H1 (cell line): ENCODE results near the gene SMAGP. TPM values are rescaled to one million over a fixed set of nuclear protein-coding genes. Genes with fewer than 3 reads are reported as not detected.

Source experiments
- CTCF ChIA-PET: fragments of 300-600 bp; sonication (Branson Sonifier 250); formaldehyde crosslinking; loops from one replicate; lab custom pipeline; 2021; ENCODE audit not compliant: partially characterized antibody; lab: Charles Lee
- POLR2A ChIA-PET: fragments of 300-600 bp; sonication (Branson Sonifier 250); formaldehyde crosslinking; loops from one replicate; lab custom pipeline; 2021; ENCODE audit warnings: inconsistent platforms; ENCODE audit not compliant: partially characterized antibody; lab: Charles Lee
- DNase-seq, 2 experiments: peaks; one replicate each; pipeline versions ENCODE4 v3.0.0 to v3.0.0-alpha.2; 2010 to 2022; ENCODE audit warnings: low spot score in 2 of 2, low read depth in 1 of 2, mixed read lengths in 1 of 2
- FAIRE-seq: peaks from 2 replicates; lab custom pipeline; 2011; peaks lifted over from hg19 to GRCh38; lab: Jason Lieb, UNC
- H2AFZ ChIP-seq: 2 replicates; pipeline ENCODE4 v1.8.1; 2012; ENCODE audit warnings: low read length, inconsistent platforms
- H2AK5ac ChIP-seq: 2 replicates; pipeline ENCODE4 v1.6.1; 2013; ENCODE audit warnings: low read depth, low read length
- H2BK120ac ChIP-seq: replicated peaks from 2 replicates; pipeline ENCODE3; 2013; ENCODE audit warnings: low read depth, low read length, inconsistent platforms
- H2BK12ac ChIP-seq: 2 replicates; pipeline ENCODE4 v1.6.1; 2013; ENCODE audit warnings: low read depth, low read length
- H2BK15ac ChIP-seq: 2 replicates; pipeline ENCODE4 v1.6.1; 2013; ENCODE audit warnings: low read length
- H2BK20ac ChIP-seq: 2 replicates; pipeline ENCODE4 v1.6.1; 2013; ENCODE audit warnings: low read length
- H2BK5ac ChIP-seq: 2 replicates; pipeline ENCODE4 v1.6.1; 2013; ENCODE audit warnings: low read depth, low read length
- H3K14ac ChIP-seq: 2 replicates; pipeline ENCODE4 v1.6.1; 2013; ENCODE audit warnings: inconsistent platforms; ENCODE audit not compliant: insufficient read length
- H3K18ac ChIP-seq: 2 replicates; pipeline ENCODE4 v1.6.1; 2013; ENCODE audit warnings: low read length; ENCODE audit errors: extremely low read depth
- H3K23ac ChIP-seq: 2 replicates; pipeline ENCODE4 v1.6.1; 2013; ENCODE audit warnings: inconsistent platforms; ENCODE audit not compliant: insufficient read length
- H3K23me2 ChIP-seq: 2 replicates; pipeline ENCODE4 v1.6.1; 2013; ENCODE audit warnings: low read depth, low read length
- H3K27ac ChIP-seq: 2 replicates; pipeline ENCODE4 v1.6.1; 2011; ENCODE audit warnings: low read depth, low read length, inconsistent platforms
- H3K27me3 ChIP-seq, 4 experiments: replicated peaks in 1 of 4; 1 replicate in 1 of 4; 2 replicates in 3 of 4; pipeline versions ENCODE4 v1.6.1 to v1.8.1; 2011 to 2013; ENCODE audit warnings: low read length in 3 of 4, mild to moderate bottlenecking in 3 of 4, inconsistent platforms in 2 of 4, mixed read lengths in 2 of 4, moderate library complexity in 1 of 4; ENCODE audit not compliant: control insufficient read depth in 3 of 4, insufficient read depth in 3 of 4; ENCODE audit errors: extremely low read depth in 1 of 4
- H3K36me3 ChIP-seq, 4 experiments: 2 replicates each; pipeline versions ENCODE4 v1.6.1 to v1.8.1; 2011 to 2013; ENCODE audit warnings: mild to moderate bottlenecking in 4 of 4, low read length in 3 of 4, moderate library complexity in 2 of 4, control low read depth in 1 of 4, inconsistent platforms in 1 of 4; ENCODE audit not compliant: insufficient read depth in 4 of 4, control insufficient read depth in 2 of 4
- H3K4ac ChIP-seq: replicated peaks from 2 replicates; pipeline ENCODE3; 2013; ENCODE audit warnings: low read length, low read depth, mixed read lengths, inconsistent platforms; ENCODE audit not compliant: insufficient read length
- H3K4me1 ChIP-seq, 4 experiments: replicated peaks in 1 of 4; 1 replicate in 1 of 4; 2 replicates in 3 of 4; pipeline versions ENCODE4 v1.6.1 to v1.8.1; 2011 to 2013; ENCODE audit warnings: low read length in 3 of 4, inconsistent platforms in 2 of 4, mixed read lengths in 1 of 4; ENCODE audit not compliant: insufficient read depth in 4 of 4, control insufficient read depth in 3 of 4
- H3K4me2 ChIP-seq, 2 experiments: 2 replicates each; pipeline versions ENCODE4 v1.6.1 to v1.8.1; 2011 to 2013; ENCODE audit warnings: low read depth in 2 of 2, low read length in 2 of 2, control low read depth in 1 of 2, inconsistent platforms in 1 of 2, mild to moderate bottlenecking in 1 of 2; ENCODE audit not compliant: insufficient read depth in 1 of 2
- H3K4me3 ChIP-seq, 4 experiments: fragments of 200-600, 300-600 bp in 1 of 4; sonication (generic), shearing (Covaris generic), sonication (Bioruptor Twin) in 1 of 4; 2 replicates each; pipeline versions ENCODE4 v1.5.1 to v1.8.1; 2011 to 2016; ENCODE audit warnings: low read length in 4 of 4, low read depth in 3 of 4, control low read depth in 2 of 4, inconsistent platforms in 2 of 4, mild to moderate bottlenecking in 2 of 4, mixed read lengths in 1 of 4, moderate library complexity in 1 of 4; ENCODE audit not compliant: insufficient read depth in 2 of 4; ENCODE audit errors: extremely low read depth in 1 of 4
- H3K56ac ChIP-seq: replicated peaks from 2 replicates; pipeline ENCODE3; 2013; ENCODE audit warnings: low read depth, mild to moderate bottlenecking, mixed read lengths, low read length, inconsistent platforms; ENCODE audit not compliant: insufficient read length
- H3K79me1 ChIP-seq: 2 replicates; pipeline ENCODE4 v1.6.1; 2013; ENCODE audit warnings: low read depth, low read length, control low read depth
- H3K79me2 ChIP-seq, 2 experiments: 2 replicates each; pipeline versions ENCODE4 v1.6.1 to v1.8.1; 2012 to 2013; ENCODE audit warnings: low read length in 2 of 2, mild to moderate bottlenecking in 2 of 2, inconsistent platforms in 1 of 2; ENCODE audit not compliant: insufficient read depth in 2 of 2, control insufficient read depth in 1 of 2
- H3K9ac ChIP-seq, 4 experiments: replicated peaks in 1 of 4; 1 replicate in 1 of 4; 2 replicates in 3 of 4; pipeline versions ENCODE4 v1.6.1 to v1.8.1; 2011 to 2013; ENCODE audit warnings: low read depth in 3 of 4, low read length in 3 of 4, control low read depth in 2 of 4, mild to moderate bottlenecking in 2 of 4, moderate library complexity in 2 of 4, inconsistent platforms in 1 of 4; ENCODE audit errors: extremely low read depth in 1 of 4
- H3K9me3 ChIP-seq, 2 experiments: 2 replicates each; pipeline versions ENCODE4 v1.6.1 to v1.8.1; 2012 to 2013; ENCODE audit warnings: mild to moderate bottlenecking in 2 of 2, moderate library complexity in 2 of 2, control low read depth in 1 of 2, inconsistent platforms in 1 of 2, low read depth in 1 of 2, low read length in 1 of 2, mixed read lengths in 1 of 2; ENCODE audit not compliant: insufficient read depth in 2 of 2
- H4K20me1 ChIP-seq, 2 experiments: replicated peaks in 1 of 2; 2 replicates each; pipeline versions ENCODE3 to v1.8.1; 2011 to 2013; ENCODE audit warnings: inconsistent platforms in 2 of 2, low read length in 2 of 2, mild to moderate bottlenecking in 1 of 2; ENCODE audit not compliant: insufficient read depth in 2 of 2, control insufficient read depth in 1 of 2
- H4K5ac ChIP-seq: 2 replicates; pipeline ENCODE4 v1.6.1; 2013; ENCODE audit warnings: low read length, low read depth, mixed read lengths, inconsistent platforms; ENCODE audit not compliant: insufficient read length
- H4K8ac ChIP-seq: 2 replicates; pipeline ENCODE4 v1.8.0; 2013; ENCODE audit warnings: mild to moderate bottlenecking, moderate library complexity, low read length, inconsistent platforms; ENCODE audit not compliant: insufficient read depth; ENCODE audit errors: extremely low read depth
- H4K91ac ChIP-seq: replicated peaks from 2 replicates; pipeline ENCODE3; 2013; ENCODE audit warnings: low read length, mixed read lengths, inconsistent platforms; ENCODE audit not compliant: insufficient read length
- ATF2 ChIP-seq: IDR thresholded peaks from 2 replicates; pipeline ENCODE4 v1.6.1; 2012; ENCODE audit warnings: low read length, inconsistent platforms
- FOSL1 ChIP-seq: IDR thresholded peaks from 2 replicates; pipeline ENCODE4 v1.6.1; 2011; ENCODE audit warnings: mild to moderate bottlenecking, low read depth, low read length, moderate library complexity; ENCODE audit not compliant: insufficient read depth
- WGBS, 2 experiments: shearing (Covaris generic) in 1 of 2; methylation state at CpG; one replicate each; pipeline versions ENCODE4 v1.1.6 to v1.1.7; 2013 to 2015; ENCODE audit warnings: low lambda C conversion rate in 2 of 2, mixed read lengths in 2 of 2, inconsistent platforms in 1 of 2, low coverage in 1 of 2, missing lambda C conversion rate in 1 of 2; ENCODE audit not compliant: insufficient replicate concordance in 2 of 2, insufficient coverage in 1 of 2, insufficient read length in 1 of 2; ENCODE audit errors: extremely low coverage in 1 of 2, missing lambda C conversion rate in 1 of 2; 5-methylcytosine and 5-hydroxymethylcytosine counted together
- polyA plus RNA-seq, 7 experiments: library from polyadenylated mRNA; depleted of rRNA in 3 of 7; stranded (reverse) in 5 of 7; unstranded in 2 of 7; fragments of >200 nt in 5 of 7; fragments of 200-250 nt in 2 of 7; gene quantifications; 1 replicate in 5 of 7; 2 replicates in 1 of 7; 4 replicates in 1 of 7; pipeline versions ENCODE4 v1.2.1 to v1.2.3, GENCODE V29; 2011 to 2013; ENCODE audit warnings: missing spikeins in 2 of 7, mixed read lengths in 2 of 7
- total RNA-seq: library from RNA; stranded (reverse); fragmentation: NEBNext Ultra II Directional; extraction: Animal tissue kit (Norgen Biotek cat#: 25700); gene quantifications from 2 replicates; pipeline ENCODE4 v1.2.1, GENCODE V29; 2021

The SMAGP gene
- total and polyA plus RNA-seq, 2 of the 8 experiments (the other 6 are each of a cell fraction or from before 2014, with no cell fraction given): 9.4 to 12.7 TPM

GRCh38 chr12:51210690-51211395 is 59.4 kb downstream of the SMAGP start:
- no peak overlapping the region for H3K4ac ChIP-seq
- no peaks in the 10 kb centered on the region for H3K4me1 ChIP-seq
- no peak overlapping the region for H4K5ac ChIP-seq
- H4K20me1 ChIP-seq: no peaks in the 10 kb centered on the region
- H3K79me1 ChIP-seq: no peaks in the 10 kb centered on the region; the same call in 1 of the 2 replicates
- ChIA-PET CTCF (interaction anchor here (0.6 to 1.9 kb wide), 7 partner anchors 12 to 1823 kb away, joined by 3 to 6 read pairs (median 3); no protein-coding TSS in a partner anchor), POLR2A (interaction anchor here (0.6 to 2.1 kb wide), 5 partner anchors 10 to 38 kb away, joined by 3 to 12 read pairs (median 4); partner anchors contain the start of gene DAZAP2)
- H3K23ac ChIP-seq: no peak overlapping the region
- H2BK120ac ChIP-seq: no peak overlapping the region
- no peaks in the 10 kb centered on the region for H3K36me3 ChIP-seq
- peak overlapping the region; percentile 0; the same call in 1 of the 2 replicates for H2AK5ac ChIP-seq
- H3K4me3 ChIP-seq: no peak overlapping the region
- H2BK5ac ChIP-seq: no peak overlapping the region
- H3K56ac ChIP-seq: no peak overlapping the region
- H3K27me3 ChIP-seq: no peaks in the 10 kb centered on the region
- WGBS, 2 experiments: 62% methylated on average over 2 of the region's 2 CpGs; no CpG with 5 or more reads in 1 of the 2 experiments
- H3K18ac ChIP-seq: no peak overlapping the region
- H3K9me3 ChIP-seq: no peaks in the 10 kb centered on the region
- H3K9ac ChIP-seq: no peak overlapping the region
- no peak overlapping the region for H3K4me2 ChIP-seq
- no peak overlapping the region for H2BK15ac ChIP-seq
- no peaks in the 10 kb centered on the region for H3K79me2 ChIP-seq
- no peak overlapping the region for H2BK12ac ChIP-seq
- FAIRE-seq (no peak), DNase-seq (no peak)
- no peak overlapping the region for H2AFZ ChIP-seq
- H3K23me2 ChIP-seq: no peaks in the 10 kb centered on the region
- no peak overlapping the region for H3K27ac ChIP-seq
- no peak overlapping the region for H2BK20ac ChIP-seq
- H4K91ac ChIP-seq: no peak overlapping the region
- no peak overlapping the region for H4K8ac ChIP-seq
- no peak overlapping the region for H3K14ac ChIP-seq
- no peak for TF ChIP-seq FOSL1
- no peak for TF ChIP-seq ATF2
